IPS DF 19.7 (cell line): Measurements from ENCODE around the gene CNNM3.

Experiments
- DNase-seq: peaks from one replicate; pipeline ENCODE4 v3.0.0-alpha.2; 2013; ENCODE audit warnings: low read depth, low spot score

CNNM3 gene

GRCh38 chr2:96816836-96817702 lies 1.0 kb downstream of the CNNM3 start:
- DNase-seq: no peak

- DNase-seq: no peak
These were observed 1.8 kb downstream of the CNNM3 start for GRCh38 chr2:96817882-96818281.

DNA sequence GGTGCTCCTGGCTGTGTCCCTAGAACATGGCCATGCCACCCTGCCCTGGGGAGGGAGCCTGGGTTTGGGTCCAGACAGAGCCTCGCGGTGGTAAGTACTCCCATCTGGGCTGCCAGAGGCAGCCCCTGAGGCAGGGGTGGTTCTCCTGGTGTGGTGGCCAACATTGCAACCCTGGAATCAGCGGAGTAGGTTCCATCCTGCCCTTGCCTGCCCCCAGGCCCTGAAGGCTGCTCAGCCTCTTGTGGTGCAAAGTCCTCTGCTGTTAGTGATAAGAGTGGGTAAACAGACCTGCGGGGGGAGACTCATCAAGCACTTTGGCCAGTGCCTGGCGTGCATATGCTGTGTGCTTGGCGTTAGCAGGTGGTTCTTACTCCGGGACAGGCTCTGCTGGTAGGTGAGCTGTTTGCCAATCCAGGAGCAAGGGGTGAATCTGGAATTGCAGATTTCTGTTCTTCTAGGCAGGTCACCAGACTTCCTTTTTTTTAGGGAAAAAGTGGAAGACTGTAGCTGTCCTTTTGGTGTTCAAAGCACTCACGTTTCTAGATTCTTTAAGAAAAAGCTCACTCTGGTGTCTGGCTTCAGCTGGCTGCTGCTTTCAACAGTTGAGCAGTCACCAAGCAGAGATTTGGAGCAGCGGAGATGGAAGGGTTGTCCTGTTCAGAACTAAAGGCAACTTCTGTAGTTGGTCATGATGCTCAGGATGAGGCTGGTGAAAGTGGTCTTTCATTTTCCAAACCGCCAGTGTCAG lies 3.2 kb downstream of the CNNM3 start:
- no peak for DNase-seq

DNA sequence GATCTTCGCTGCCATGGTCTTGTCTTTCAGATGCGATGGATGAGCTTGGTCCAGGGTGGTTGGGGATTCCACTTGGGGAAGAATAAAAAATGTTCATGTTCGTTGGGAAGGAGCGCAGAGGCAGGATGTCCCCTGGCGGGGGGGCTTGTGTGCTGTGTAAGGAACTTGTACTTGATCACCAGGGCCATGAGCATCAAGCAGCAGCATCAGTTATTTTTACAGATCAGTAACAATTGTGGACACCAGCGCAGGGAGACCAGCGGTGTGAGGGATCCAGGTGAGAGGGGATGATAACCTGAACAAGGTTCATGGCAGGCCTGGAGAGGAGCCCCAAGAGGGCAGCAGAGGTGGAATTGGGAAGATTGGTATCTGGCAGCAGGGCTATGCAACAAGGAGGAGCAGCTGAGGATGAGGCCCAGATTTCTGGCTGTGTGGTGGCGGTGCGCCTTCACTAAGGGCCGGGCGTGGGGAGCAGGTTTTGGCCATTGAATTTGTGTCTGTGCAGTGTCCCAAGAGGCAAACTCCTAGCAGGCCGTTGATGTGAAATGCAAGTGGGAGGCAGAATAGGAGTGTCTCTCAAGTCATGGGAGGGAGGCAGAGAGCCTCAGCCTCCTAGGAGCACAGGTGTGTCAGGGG lies 3.9 kb downstream of the CNNM3 start:
- no peak for DNase-seq

DNA sequence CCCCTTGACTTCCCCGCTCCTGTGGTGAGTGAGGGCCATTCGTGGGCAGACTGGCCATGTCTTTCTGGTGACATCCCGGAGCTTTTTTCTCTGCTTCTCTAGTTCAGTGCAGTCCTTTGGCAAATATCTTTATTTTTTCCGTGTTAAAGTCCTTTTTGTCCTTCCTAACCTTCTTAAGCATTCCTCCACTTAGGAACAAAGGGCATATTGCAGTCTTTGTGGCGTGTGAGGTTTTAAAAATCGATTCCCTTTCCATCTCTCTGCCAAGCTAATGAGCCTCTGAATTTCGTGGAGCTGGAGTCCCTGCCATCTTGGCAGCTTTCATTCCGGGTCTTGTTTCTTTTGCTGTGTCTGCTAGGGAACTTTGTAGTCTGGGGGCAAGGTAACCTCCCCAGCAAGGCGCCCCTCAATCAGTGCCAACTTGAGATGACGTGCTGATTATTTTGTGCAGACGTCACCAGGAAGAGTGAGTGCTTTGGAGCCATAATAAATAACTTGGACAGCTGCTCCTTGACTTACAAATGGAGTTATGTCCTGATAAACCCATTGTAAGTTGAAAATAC lies 5.1 kb downstream of the CNNM3 start:
- no peak for DNase-seq

- DNase-seq: no peak
These were observed 6.7 kb downstream of the CNNM3 start for GRCh38 chr2:96822786-96823185.

DNA sequence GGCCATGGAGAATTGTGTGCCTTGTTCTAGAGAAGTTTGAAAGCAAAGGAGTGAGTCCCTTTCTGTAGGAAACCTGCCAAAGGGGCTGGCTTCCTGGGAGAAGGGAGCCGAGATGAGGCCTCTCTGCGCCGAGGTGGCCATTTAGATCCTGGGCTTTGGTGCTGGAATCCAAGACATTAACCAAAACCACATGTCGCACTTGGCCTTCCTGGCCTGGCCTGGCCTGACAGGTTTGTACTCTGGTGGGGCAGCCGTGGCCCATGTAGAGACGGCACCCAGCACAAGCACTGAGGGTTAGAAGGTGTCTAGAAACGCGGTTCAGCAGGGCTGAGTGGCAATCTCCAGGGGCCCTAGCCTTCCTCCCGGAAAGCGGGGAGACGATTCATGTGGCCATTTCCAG lies 7.1 kb downstream of the CNNM3 start:
- no peak for DNase-seq

DNA sequence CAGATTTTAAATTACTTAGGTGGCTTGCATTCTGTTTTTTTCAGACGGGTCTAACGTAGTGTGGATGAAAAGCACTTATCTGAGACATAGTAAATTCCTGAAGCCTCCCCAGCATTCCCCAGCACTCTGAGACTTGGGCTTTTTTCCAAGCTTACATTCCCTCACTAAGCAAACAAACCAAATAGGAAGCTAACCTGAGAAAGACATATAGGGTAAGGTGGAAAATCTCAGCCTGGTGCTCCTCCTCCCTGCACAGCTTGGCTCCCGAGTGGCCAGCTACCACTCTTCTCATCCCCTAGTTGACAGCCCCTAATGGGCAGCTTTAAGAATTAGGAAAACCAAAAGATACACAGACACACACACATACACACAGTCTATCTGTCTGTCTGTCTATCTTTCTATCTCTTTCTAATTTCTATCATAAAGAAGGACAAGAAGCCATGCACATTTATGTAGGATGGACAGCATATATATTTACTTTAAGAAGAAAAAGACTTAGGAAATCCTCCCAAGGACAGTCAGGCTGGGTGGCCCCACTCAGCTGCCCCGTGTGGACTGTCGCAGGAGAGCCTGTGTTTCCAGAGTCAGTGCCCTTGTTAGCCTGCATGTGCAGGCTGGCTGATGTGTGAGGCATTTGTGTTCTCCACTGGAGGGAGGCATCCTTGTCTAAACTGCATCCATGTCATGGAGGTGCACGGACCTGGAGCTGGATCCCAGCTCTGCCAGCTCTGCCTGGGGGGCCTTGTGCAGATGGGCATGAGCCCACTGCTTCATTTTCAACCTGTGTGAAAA lies 8.2 kb downstream of the CNNM3 start:
- no peak for DNase-seq

DNA sequence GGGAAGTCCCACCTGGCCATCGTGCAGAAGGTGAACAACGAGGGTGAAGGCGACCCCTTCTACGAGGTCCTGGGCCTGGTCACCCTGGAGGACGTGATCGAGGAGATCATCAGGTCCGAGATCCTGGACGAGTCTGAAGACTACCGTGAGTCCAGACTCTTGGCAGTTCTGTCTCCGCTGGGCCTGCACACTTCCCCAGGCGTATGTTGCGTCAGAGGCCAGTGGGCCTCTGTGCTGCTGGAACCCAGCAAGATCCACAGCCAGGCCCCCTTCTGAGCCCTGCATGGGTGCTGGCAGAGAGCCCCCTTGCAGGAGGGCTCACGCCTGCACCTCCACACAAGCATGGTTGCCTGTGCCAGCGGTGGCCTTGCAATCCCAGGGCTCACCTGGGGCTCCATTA lies 9.0 kb downstream of the CNNM3 start:
- no peak for DNase-seq

DNA sequence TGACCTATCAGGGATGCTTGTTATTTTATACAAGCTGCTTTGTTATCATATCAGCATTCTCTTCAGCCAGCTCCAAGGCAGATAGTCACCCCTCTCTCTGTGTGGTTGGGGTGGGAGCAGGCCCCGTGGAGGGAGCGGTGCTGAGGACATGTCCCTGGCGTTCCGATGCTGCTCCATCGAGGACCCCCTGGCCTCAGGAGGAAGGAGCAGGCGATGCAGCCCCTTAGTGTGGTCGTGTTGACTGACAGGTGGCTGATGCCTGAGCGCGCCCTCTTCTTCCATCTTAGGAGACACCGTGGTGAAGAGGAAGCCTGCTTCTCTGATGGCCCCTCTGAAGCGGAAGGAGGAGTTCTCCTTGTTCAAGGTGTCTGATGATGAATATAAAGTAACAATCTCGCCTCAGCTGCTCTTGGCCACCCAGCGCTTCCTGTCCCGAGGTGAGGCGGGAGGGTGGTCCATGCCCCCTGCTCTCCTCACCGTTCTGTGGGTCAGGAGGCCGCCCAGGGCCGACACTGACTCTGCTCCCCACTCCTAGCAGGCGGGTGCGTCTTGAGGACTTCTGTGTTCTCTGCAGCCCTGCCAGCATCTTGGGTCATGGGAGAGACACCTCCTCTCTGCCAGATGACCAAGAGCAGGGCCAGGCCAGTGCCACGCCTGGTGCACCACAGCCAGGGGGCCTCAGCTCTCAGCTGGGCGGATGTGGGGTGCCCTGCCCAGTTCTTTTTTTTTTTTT lies 10.6 kb downstream of the CNNM3 start:
- DNase-seq: no peak

DNA sequence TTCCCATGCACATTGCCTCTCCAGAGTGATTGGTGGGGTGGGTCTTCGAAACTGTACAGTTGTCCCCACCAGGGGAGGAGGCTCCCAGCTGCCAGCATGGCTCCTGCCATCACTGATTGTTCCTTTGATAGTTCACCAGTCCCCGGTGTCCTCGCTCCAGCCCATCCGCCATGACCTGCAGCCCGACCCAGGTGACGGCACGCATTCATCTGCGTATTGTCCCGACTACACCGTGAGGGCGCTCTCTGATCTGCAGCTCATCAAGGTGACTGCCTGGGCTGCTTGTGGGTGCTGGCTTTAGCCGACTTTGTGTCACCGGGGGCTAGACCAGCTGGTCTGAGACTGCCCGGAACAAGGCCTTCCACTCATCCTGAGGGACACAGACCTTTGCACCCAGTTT lies 12.4 kb downstream of the CNNM3 start:
- DNase-seq: no peak

GRCh38 chr2:96828874-96829273 lies 12.8 kb downstream of the CNNM3 start:
- no peak for DNase-seq

DNA sequence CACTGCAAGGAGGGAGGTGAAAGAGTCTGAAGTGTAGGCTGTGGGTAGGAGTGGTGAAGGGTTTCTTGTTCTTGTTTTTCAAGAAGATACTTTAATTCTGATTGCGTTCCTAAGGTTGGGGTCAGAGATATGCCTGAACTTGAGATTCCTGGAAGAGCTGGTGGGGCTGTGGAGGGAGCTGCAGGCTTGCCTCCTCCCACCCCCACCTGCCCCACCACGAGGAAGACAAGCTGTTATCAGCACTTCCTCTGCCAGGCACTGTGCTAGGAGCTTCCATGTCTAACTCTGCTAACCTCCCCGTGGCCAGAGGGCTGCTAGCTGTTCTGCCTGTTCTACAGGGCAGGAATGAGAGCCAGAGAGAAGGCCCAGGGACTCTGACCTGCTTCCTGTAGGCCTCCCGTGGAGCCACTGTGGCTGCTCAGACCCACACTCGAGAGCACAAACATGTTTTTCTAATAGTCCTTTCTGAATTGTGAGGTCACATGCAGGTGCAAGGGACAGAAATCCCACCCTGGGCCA lies 14.0 kb downstream of the CNNM3 start:
- DNase-seq: no peak

DNA sequence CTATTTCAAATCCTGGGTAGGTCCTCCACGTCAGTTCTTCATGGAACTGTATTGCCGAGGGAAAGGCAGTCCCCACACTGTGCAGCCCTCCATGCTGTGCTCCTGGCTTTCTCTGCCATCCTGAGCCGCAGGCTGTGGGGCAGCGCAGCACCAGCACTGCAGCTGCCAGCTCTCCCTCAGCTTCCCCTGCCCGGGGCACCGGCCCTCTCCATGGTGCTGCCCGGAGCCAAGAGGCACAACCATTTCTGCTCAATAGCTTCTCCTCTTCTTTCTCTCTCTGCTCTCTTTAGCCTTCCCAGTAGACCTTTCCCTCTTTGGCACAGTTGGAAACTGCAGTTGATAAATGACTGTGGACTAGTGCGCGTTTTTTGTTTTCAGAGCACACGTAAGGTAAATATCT lies 15.6 kb downstream of the CNNM3 start:
- DNase-seq: no peak

DNA sequence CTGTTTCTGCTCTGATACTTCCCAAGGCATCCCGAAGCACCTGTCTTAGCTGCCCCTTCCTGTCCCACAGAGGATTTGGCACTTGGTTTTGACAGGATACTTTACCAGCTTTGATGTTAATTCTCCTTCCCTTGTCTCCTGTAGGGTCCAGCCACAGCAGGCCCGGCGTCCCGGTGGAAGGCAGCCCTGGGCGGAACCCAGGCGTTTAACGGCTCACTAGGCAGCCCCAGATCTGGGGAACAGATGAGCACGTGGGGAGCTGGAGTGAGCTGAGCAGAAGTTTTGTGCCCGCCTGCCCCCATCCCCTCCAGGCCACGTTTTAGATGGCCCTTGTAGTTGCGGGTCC lies 16.3 kb downstream of the CNNM3 start:
- no peak for DNase-seq

- peak; percentile 86 for DNase-seq
These were observed 16.9 kb downstream of the CNNM3 start for GRCh38 chr2:96832754-96833507.

GRCh38 chr2:96835830-96836229 lies 19.8 kb downstream of the CNNM3 start:
- no peak for DNase-seq

- DNase-seq: no peak
These were observed 21.5 kb downstream of the CNNM3 start for GRCh38 chr2:96837575-96837974.

- no peak for DNase-seq
These were observed 22.6 kb downstream of the CNNM3 start for GRCh38 chr2:96838345-96839292.
